ENCODE measurements around the gene NBEA.

The NBEA gene

DNA sequence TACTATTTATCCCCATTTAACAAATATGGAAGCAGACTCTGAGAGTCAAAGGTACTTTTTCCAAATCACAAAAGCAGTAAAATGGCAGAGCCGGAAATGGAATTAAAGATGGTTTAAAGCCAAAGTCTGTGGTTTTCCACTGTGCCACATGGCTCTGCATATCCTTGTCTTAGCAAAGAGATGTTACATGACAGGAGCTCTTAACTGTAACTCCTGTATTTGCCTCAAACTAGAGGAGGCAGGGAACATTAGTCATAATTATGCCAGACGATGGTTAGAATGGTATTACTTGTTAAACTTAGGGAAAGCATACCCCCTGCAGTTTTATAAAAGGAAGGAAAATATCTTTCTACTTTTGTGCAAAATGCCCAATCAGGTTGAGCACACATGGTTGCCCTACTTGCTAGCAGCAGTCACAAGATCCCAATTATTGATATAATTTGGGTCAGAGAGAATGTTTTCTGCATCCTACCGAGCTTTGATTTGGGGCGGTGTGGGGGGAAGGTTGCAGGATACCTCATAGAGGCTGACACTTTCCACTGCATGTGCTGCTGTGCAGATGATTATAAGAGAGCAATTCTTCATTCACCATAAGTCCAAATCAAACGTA lies 576.4 kb downstream of the NBEA start:
- no peak overlapping the region for H3K4me3 ChIP-seq (ENCODE audit: severe bottlenecking)
- no peak for ATAC-seq (ENCODE audit: low read depth)
- no peak for DNase-seq (ENCODE audit: low spot score)
- no peak overlapping the region for H3K27ac ChIP-seq (ENCODE audit: poor library complexity, severe bottlenecking)
- H3K36me3 ChIP-seq (ENCODE audit: low read depth): no peaks in the 10 kb centered on the region
- no peaks in the 10 kb centered on the region for H3K9me3 ChIP-seq (ENCODE audit: severe bottlenecking)
- H3K4me1 ChIP-seq (ENCODE audit: insufficient read depth, poor library complexity, severe bottlenecking): peaks cover 6% of the 10 kb centered on the region
- TF ChIP-seq, protein P1, sequence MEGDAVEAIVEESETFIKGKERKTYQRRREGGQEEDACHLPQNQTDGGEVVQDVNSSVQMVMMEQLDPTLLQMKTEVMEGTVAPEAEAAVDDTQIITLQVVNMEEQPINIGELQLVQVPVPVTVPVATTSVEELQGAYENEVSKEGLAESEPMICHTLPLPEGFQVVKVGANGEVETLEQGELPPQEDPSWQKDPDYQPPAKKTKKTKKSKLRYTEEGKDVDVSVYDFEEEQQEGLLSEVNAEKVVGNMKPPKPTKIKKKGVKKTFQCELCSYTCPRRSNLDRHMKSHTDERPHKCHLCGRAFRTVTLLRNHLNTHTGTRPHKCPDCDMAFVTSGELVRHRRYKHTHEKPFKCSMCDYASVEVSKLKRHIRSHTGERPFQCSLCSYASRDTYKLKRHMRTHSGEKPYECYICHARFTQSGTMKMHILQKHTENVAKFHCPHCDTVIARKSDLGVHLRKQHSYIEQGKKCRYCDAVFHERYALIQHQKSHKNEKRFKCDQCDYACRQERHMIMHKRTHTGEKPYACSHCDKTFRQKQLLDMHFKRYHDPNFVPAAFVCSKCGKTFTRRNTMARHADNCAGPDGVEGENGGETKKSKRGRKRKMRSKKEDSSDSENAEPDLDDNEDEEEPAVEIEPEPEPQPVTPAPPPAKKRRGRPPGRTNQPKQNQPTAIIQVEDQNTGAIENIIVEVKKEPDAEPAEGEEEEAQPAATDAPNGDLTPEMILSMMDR (IDR thresholded peaks at IDR 0.05; ENCODE audit: poor library complexity, severe bottlenecking): no peak
- H3K27me3 ChIP-seq (ENCODE audit: insufficient read depth, poor library complexity, severe bottlenecking): no peaks in the 10 kb centered on the region

DNA sequence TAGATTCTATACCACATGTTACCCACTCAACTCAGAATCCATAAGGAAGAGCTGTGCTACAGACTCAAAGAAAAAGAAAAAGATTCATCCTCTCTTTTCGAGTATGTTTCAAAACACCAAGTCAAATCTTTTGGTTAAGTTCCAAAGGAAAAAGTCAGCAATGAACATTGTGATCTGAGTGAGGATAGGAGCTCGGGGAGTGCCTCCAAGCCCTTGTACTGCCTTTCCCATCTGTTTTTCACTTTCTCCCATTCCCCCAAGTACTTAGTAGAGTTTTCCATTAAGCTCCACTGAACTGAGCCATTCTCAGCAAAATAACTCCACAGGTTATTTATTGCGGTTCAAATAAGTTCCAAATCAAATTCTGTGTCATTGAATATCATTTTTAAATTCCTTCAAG lies 582.1 kb downstream of the NBEA start:
- H3K9me3 ChIP-seq (ENCODE audit: severe bottlenecking): no peaks in the 10 kb centered on the region
- H3K27ac ChIP-seq (ENCODE audit: poor library complexity, severe bottlenecking): no peak overlapping the region
- TF ChIP-seq, protein P1 (IDR thresholded peaks at IDR 0.05; ENCODE audit: poor library complexity, severe bottlenecking): no peak
- no peak overlapping the region for H3K4me3 ChIP-seq (ENCODE audit: severe bottlenecking)
- H3K4me1 ChIP-seq (ENCODE audit: insufficient read depth, poor library complexity, severe bottlenecking): no peaks in the 10 kb centered on the region
- ATAC-seq (ENCODE audit: low read depth) (no peak), DNase-seq (ENCODE audit: low spot score) (no peak)
- H3K36me3 ChIP-seq (ENCODE audit: low read depth): no peaks in the 10 kb centered on the region
- H3K27me3 ChIP-seq (ENCODE audit: insufficient read depth, poor library complexity, severe bottlenecking): no peaks in the 10 kb centered on the region

DNA sequence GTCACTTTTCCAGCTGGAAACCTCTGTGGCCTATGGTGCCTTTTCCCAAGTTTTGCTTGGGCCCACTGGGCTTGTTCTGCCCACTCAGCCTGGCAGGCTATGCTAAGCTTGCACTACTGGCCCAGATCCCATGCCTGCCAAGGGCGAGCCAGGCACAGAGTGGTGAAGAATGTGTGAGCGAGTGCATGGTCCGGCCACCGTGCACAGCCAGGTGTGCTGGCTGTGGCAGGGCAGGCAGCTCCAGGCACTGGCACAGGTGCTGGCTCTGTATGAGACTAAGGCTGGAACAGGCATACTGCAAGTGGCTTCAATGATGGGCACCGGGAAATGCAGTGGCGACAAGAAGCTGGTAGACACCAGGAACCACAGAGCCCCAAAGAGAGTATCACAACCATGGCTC lies 584.5 kb downstream of the NBEA start:
- ATAC-seq (ENCODE audit: low read depth) (no peak), DNase-seq (ENCODE audit: low spot score) (no peak)
- TF ChIP-seq, protein P1 (IDR thresholded peaks at IDR 0.05; ENCODE audit: poor library complexity, severe bottlenecking): no peak
- Histone ChIP-seq H3K27ac (ENCODE audit: poor library complexity, severe bottlenecking) (no peak overlapping the region), H3K4me1 (ENCODE audit: insufficient read depth, poor library complexity, severe bottlenecking) (no peaks in the 10 kb centered on the region), H3K9me3 (ENCODE audit: severe bottlenecking) (no peaks in the 10 kb centered on the region), H3K4me3 (ENCODE audit: severe bottlenecking) (no peak overlapping the region), H3K27me3 (ENCODE audit: insufficient read depth, poor library complexity, severe bottlenecking) (no peaks in the 10 kb centered on the region), H3K36me3 (ENCODE audit: low read depth) (no peaks in the 10 kb centered on the region)

DNA sequence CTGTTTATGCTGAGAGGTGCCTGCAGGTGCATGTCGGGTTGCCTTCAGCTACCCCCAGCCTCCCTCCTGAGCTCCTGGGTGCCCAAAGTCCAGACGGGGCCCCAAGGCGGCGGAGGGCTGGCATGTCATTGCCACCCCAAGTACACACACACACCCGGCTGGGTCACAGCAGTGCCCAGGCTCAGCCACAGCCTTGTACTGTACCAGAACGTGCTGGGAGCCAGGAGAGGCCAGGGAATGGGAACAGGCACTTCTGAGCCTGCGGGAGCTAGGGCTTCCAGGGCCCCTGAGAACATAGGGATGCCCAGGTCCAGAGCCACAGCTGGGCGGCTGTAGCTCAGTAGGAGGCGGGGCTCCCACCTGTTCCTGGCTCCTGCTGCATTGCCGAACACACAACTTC lies 585.4 kb downstream of the NBEA start:
- TF ChIP-seq, protein P1 (IDR thresholded peaks at IDR 0.05; ENCODE audit: poor library complexity, severe bottlenecking): no peak

DNA sequence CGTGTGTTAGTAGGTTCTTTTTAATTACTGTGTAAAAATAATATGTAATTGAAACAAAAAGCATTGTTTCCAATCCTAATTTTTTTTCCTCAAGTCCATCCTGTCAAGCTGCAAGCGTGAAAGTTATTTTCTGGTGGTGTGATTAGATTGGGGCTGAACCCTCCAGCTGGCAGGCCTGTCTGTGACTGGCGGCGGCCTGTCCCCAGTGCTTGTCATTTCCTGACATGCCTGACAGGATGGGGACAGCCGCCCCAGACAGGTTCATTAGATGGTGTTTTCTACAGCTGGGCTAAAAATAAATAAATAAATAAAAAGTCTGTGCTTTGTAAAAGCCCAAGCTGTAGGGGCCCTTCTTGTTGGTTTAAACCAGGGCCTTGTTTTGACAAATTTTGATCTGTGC lies 588.1 kb downstream of the NBEA start:
- DNase-seq (ENCODE audit: low spot score) (no peak), ATAC-seq (ENCODE audit: low read depth) (no peak)
- no peaks in the 10 kb centered on the region for H3K9me3 ChIP-seq (ENCODE audit: severe bottlenecking)
- TF ChIP-seq, protein P1 (IDR thresholded peaks at IDR 0.05; ENCODE audit: poor library complexity, severe bottlenecking): no peak
- no peaks in the 10 kb centered on the region for H3K27me3 ChIP-seq (ENCODE audit: insufficient read depth, poor library complexity, severe bottlenecking)
- no peaks in the 10 kb centered on the region for H3K4me1 ChIP-seq (ENCODE audit: insufficient read depth, poor library complexity, severe bottlenecking)
- H3K27ac ChIP-seq (ENCODE audit: poor library complexity, severe bottlenecking): no peak overlapping the region
- no peaks in the 10 kb centered on the region for H3K36me3 ChIP-seq (ENCODE audit: low read depth)
- no peak overlapping the region for H3K4me3 ChIP-seq (ENCODE audit: severe bottlenecking)

More for the DNA sequence above, 585.4 kb downstream of the NBEA start:
- ATAC-seq (ENCODE audit: low read depth): no peak
- DNase-seq (ENCODE audit: low spot score): no peak
- H3K27me3 ChIP-seq (ENCODE audit: insufficient read depth, poor library complexity, severe bottlenecking): no peaks in the 10 kb centered on the region
- H3K36me3 ChIP-seq (ENCODE audit: low read depth): no peaks in the 10 kb centered on the region
- no peak overlapping the region for H3K27ac ChIP-seq (ENCODE audit: poor library complexity, severe bottlenecking)
- no peaks in the 10 kb centered on the region for H3K9me3 ChIP-seq (ENCODE audit: severe bottlenecking)
- no peaks in the 10 kb centered on the region for H3K4me1 ChIP-seq (ENCODE audit: insufficient read depth, poor library complexity, severe bottlenecking)
- H3K4me3 ChIP-seq (ENCODE audit: severe bottlenecking): no peak overlapping the region

All from RWPE2 (cell line).